ENCODE results near the gene USP27X. TPM values are rescaled to one million over a fixed set of nuclear protein-coding genes. Genes with fewer than 3 reads are reported as not detected.

The USP27X gene
- total and polyA plus RNA-seq, 2 of the 8 experiments (the other 6 are each of a cell fraction or from before 2014, with no cell fraction given), result 3.8 to 4.7 TPM

- Histone ChIP-seq H4K91ac (replicated peaks; ENCODE audit: insufficient read length, low read length) (no peak overlapping the region), H2AK5ac (ENCODE audit: low read depth, low read length) (no peak overlapping the region), H3K18ac (ENCODE audit: extremely low read depth, low read length) (no peak overlapping the region), H3K4me1 (replicated peaks in 1 of 4; ENCODE audit: control insufficient read depth in 3 of 4, insufficient read depth in 4 of 4, low read length in 3 of 4) (no peaks in the 10 kb centered on the region), H3K56ac (replicated peaks; ENCODE audit: insufficient read length, low read depth, low read length) (no peak overlapping the region), H3K23ac (ENCODE audit: insufficient read length) (no peak overlapping the region), H3K23me2 (ENCODE audit: low read depth, low read length) (no peaks in the 10 kb centered on the region), H2BK12ac (ENCODE audit: low read depth, low read length) (no peak overlapping the region), H3K4me3 (ENCODE audit: extremely low read depth in 1 of 4, insufficient read depth in 2 of 4, low read depth in 3 of 4, low read length in 4 of 4) (no peak overlapping the region), H2BK5ac (ENCODE audit: low read depth, low read length) (no peak overlapping the region), H2BK20ac (ENCODE audit: low read length) (no peak overlapping the region), H3K79me1 (ENCODE audit: low read depth, low read length) (no peaks in the 10 kb centered on the region), H3K9me3 (ENCODE audit: insufficient read depth in 2 of 2, low read depth in 1 of 2, low read length in 1 of 2) (no peaks in the 10 kb centered on the region), H4K20me1 (replicated peaks in 1 of 2; ENCODE audit: control insufficient read depth in 1 of 2, insufficient read depth in 2 of 2, low read length in 2 of 2) (no peaks in the 10 kb centered on the region), H4K5ac (ENCODE audit: insufficient read length, low read depth, low read length) (no peak overlapping the region), H4K8ac (ENCODE audit: extremely low read depth, insufficient read depth, low read length) (no peak overlapping the region), H3K4me2 (ENCODE audit: insufficient read depth in 1 of 2, low read depth in 2 of 2, low read length in 2 of 2) (no peak overlapping the region), H3K27ac (ENCODE audit: low read depth, low read length) (no peak overlapping the region), H3K4ac (replicated peaks; ENCODE audit: insufficient read length, low read depth, low read length) (no peak overlapping the region), H3K36me3 (ENCODE audit: control insufficient read depth in 2 of 4, insufficient read depth in 4 of 4, low read length in 3 of 4) (no peaks in the 10 kb centered on the region; a peak in 1 of 8 replicates), H3K9ac (replicated peaks in 1 of 4; ENCODE audit: extremely low read depth in 1 of 4, low read depth in 3 of 4, low read length in 3 of 4) (no peak overlapping the region), H2BK15ac (ENCODE audit: low read length) (no peak overlapping the region), H3K14ac (ENCODE audit: insufficient read length) (no peak overlapping the region), H2BK120ac (replicated peaks; ENCODE audit: low read depth, low read length) (no peak overlapping the region), H3K27me3 (replicated peaks in 1 of 4; ENCODE audit: control insufficient read depth in 3 of 4, extremely low read depth in 1 of 4, insufficient read depth in 3 of 4, low read length in 3 of 4) (no peaks in the 10 kb centered on the region), H3K79me2 (ENCODE audit: control insufficient read depth in 1 of 2, insufficient read depth in 2 of 2, low read length in 2 of 2) (no peaks in the 10 kb centered on the region), H2AFZ (ENCODE audit: low read length) (no peak overlapping the region)
- FAIRE-seq, result no peak
- ChIA-PET CTCF (ENCODE audit: partially characterized antibody) (no interaction called here), POLR2A (ENCODE audit: partially characterized antibody) (no interaction called here)
- DNase-seq (ENCODE audit: low read depth in 1 of 2, low spot score in 2 of 2), result no peak
- WGBS, 2 experiments (ENCODE audit: extremely low coverage in 1 of 2, insufficient coverage in 1 of 2, insufficient read length in 1 of 2, insufficient replicate concordance in 2 of 2, low coverage in 1 of 2, low lambda C conversion rate in 2 of 2, missing lambda C conversion rate in 1 of 2), result 90% methylated on average over 1 of the region's 1 CpG; no CpG with 5 or more reads in 1 of the 2 experiments
- TF ChIP-seq SAP30 (IDR thresholded peaks at IDR 0.05; ENCODE audit: insufficient read depth, insufficient replicate concordance, low read length) (no peak), ZNF274 (IDR thresholded peaks at IDR 0.05; ENCODE audit: borderline replicate concordance, extremely low read depth, low read length) (no peak), POLR2AphosphoS5 (IDR thresholded peaks at IDR 0.05; ENCODE audit: low read depth, low read length) (no peak), RNF2 (IDR thresholded peaks at IDR 0.05; ENCODE audit: borderline replicate concordance, low read depth, low read length, missing control alignments, poor library complexity, severe bottlenecking) (no peak), CTBP2 (IDR thresholded peaks at IDR 0.05; ENCODE audit: borderline replicate concordance, insufficient read depth, insufficient read length, low read length) (no peak), TAF7 (optimal IDR thresholded peaks at IDR 0.05; ENCODE audit: borderline replicate concordance, low read depth, low read length) (no peak), MAFK (IDR thresholded peaks at IDR 0.05; ENCODE audit: low read depth, low read length) (no peak), CREB1 (IDR thresholded peaks at IDR 0.05) (no peak), ATF3 (IDR thresholded peaks at IDR 0.05; ENCODE audit: insufficient read depth, low read depth, low read length) (no peak)
These were observed 50.8 kb downstream of the USP27X start for GRCh38 chrX:49930039-49930438.
